Lower lobe of right lung (tissue), 2 donors: ENCODE results near the gene PDSS1. TPM values are rescaled to one million over a fixed set of nuclear protein-coding genes. Genes with fewer than 3 reads are reported as not detected.

Experiments used
- ATAC-seq, 2 donors: fragments of 200-7000 bp; cut with Tn5 transposase; one replicate each; pipeline ENCODE4 v1.9.1; 2020 to 2022; ENCODE audit warnings: mild to moderate bottlenecking in 2 of 2, moderate library complexity in 2 of 2
- DNase-seq: peaks from one replicate; pipeline ENCODE4 v3.0.0-alpha.2; 2020
- H3K27ac ChIP-seq: fragments of 200-600 bp; one replicate; pipeline ENCODE4 v1.8.0; 2022
- H3K27me3 ChIP-seq: fragments of 200-600 bp; one replicate; pipeline ENCODE4 v1.8.0; 2022; ENCODE audit warnings: low read depth
- H3K36me3 ChIP-seq: fragments of 200-600 bp; one replicate; pipeline ENCODE4 v1.8.0; 2022; ENCODE audit warnings: mild to moderate bottlenecking
- H3K4me1 ChIP-seq: fragments of 200-600 bp; one replicate; pipeline ENCODE4 v1.8.0; 2022
- H3K4me3 ChIP-seq: fragments of 200-600 bp; one replicate; pipeline ENCODE4 v1.8.0; 2022; ENCODE audit warnings: mild to moderate bottlenecking
- H3K9me3 ChIP-seq: fragments of 200-600 bp; one replicate; pipeline ENCODE4 v1.8.0; 2022
- intact Hi-C: fragments of 100-400 bp; cut with DNase I; formaldehyde crosslinking; loops from one replicate; pipeline ENCODE4 v1.11.0; 2022
- total RNA-seq: library from RNA; stranded (reverse); fragmentation: NEBNext Ultra II Directional; extraction: Animal tissue kit (Norgen Biotek cat#: 25700); gene quantifications from one replicate; pipeline ENCODE4 v1.2.1, GENCODE V29; 2021
- TF ChIP-seq, protein P1 (sequence below): fragments of 200-600 bp; IDR thresholded peaks from one replicate; pipeline ENCODE4 v1.8.0; 2022; ENCODE audit warnings: antibody characterized with exemption, mild to moderate bottlenecking
- donor health status: DM: no; HTN: yes; CAD: no; lungs with severe emphysema.

Gene PDSS1
- total RNA-seq, 1 donor from 2014 or later, result 6.4 TPM

- TF ChIP-seq, protein P1, sequence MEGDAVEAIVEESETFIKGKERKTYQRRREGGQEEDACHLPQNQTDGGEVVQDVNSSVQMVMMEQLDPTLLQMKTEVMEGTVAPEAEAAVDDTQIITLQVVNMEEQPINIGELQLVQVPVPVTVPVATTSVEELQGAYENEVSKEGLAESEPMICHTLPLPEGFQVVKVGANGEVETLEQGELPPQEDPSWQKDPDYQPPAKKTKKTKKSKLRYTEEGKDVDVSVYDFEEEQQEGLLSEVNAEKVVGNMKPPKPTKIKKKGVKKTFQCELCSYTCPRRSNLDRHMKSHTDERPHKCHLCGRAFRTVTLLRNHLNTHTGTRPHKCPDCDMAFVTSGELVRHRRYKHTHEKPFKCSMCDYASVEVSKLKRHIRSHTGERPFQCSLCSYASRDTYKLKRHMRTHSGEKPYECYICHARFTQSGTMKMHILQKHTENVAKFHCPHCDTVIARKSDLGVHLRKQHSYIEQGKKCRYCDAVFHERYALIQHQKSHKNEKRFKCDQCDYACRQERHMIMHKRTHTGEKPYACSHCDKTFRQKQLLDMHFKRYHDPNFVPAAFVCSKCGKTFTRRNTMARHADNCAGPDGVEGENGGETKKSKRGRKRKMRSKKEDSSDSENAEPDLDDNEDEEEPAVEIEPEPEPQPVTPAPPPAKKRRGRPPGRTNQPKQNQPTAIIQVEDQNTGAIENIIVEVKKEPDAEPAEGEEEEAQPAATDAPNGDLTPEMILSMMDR, result no peak
Measured at GRCh38 chr10:26696786-26697162, 727 bp upstream of the PDSS1 start.

GRCh38 chr10:26697922-26698608, 564 bp downstream of the PDSS1 start:
- H3K27me3 ChIP-seq, result peaks cover 4% of the 10 kb centered on the region
- peak overlapping the region; percentile 95 for H3K4me3 ChIP-seq
- peaks cover 25% of the 10 kb centered on the region for H3K4me1 ChIP-seq
- no peak for ATAC-seq
- DNase-seq, result no peak
- TF ChIP-seq, protein P1, result no peak
- no peaks in the 10 kb centered on the region for H3K9me3 ChIP-seq
- intact Hi-C loops, result no loop called here
- no peaks in the 10 kb centered on the region for H3K36me3 ChIP-seq
- H3K27ac ChIP-seq, result peak overlapping the region; percentile 96

More at GRCh38 chr10:26696786-26697162, 727 bp upstream of the PDSS1 start:
- intact Hi-C loops, result no loop called here
- peak overlapping the region; percentile 96 for H3K27ac ChIP-seq
- H3K4me1 ChIP-seq, result peaks cover 25% of the 10 kb centered on the region
- H3K36me3 ChIP-seq, result no peaks in the 10 kb centered on the region
- peaks cover 6% of the 10 kb centered on the region for H3K27me3 ChIP-seq
- ATAC-seq (peak in 1 of 2 donors; percentile 31), DNase-seq (no peak)
- no peaks in the 10 kb centered on the region for H3K9me3 ChIP-seq
- H3K4me3 ChIP-seq, result peak overlapping the region; percentile 95

GRCh38 chr10:26698909-26699308, 1.4 kb downstream of the PDSS1 start:
- Histone ChIP-seq H3K27ac (no peak overlapping the region), H3K36me3 (no peaks in the 10 kb centered on the region), H3K27me3 (no peaks in the 10 kb centered on the region), H3K4me1 (peaks cover 25% of the 10 kb centered on the region), H3K4me3 (no peak overlapping the region), H3K9me3 (no peaks in the 10 kb centered on the region)
- ATAC-seq, result no peak
- TF ChIP-seq, protein P1, result no peak
- intact Hi-C loops, result no loop called here
- no peak for DNase-seq

DNA sequence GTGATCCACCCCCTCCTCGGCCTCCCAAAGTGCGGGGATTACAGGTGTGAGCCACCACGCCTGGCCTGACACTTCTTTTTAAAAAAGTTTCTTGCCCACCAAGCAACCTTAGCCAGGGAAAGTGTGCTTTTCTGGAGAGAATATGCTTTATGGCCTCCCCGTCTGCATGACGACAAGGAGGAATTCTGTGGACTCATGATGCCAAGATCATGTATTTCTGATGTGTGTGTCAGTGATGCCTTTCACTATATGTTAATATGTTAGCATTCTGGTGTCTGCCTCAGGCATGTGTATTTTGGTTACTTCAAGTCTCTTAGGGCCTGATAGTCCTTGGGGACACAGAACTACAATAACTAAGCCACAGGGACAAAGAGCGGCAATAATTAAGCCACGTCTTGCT, 2.1 kb downstream of the PDSS1 start:
- Histone ChIP-seq H3K27ac (no peak overlapping the region), H3K36me3 (no peaks in the 10 kb centered on the region), H3K9me3 (no peaks in the 10 kb centered on the region), H3K4me1 (peaks cover 25% of the 10 kb centered on the region), H3K27me3 (no peaks in the 10 kb centered on the region), H3K4me3 (no peak overlapping the region)
- ATAC-seq (no peak), DNase-seq (no peak)
- intact Hi-C loops, result no loop called here
- TF ChIP-seq, protein P1, result no peak

DNA sequence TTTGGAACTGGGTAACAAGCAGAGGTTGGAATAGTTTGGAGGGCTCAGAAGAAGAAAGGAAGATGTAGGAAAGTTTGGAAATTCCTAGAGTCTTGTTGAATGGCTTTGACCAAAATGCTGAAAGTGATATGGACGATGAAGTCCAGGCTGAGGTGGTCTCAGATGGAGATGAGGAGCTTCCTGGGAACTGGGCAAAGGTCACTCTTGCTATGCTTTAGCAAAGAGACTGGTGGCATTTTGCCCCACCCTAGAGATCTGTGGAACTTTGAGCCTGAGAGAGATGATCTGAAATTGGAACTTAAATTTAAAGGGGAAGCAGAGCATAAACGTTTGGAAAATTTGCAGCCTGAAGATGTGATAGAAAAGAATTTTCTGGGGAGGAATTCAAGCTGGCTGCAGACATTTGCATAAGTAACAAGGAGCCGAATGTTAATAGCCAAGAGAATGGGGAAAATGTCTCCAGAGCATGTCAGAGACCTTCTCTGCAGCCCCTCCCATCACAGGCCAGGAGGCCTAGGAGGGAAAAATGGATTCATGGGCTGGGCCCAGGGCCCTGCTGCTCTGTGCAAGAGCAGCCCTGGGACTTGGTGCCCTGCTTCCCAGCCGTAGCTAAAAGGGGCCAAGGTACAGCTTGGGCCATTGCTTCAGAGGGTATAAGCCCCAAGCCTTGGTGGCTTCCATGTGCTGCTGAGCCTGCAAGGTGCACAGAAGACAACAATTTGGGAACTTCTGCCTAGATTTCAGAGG, 3.6 kb downstream of the PDSS1 start:
- H3K9me3 ChIP-seq, result no peaks in the 10 kb centered on the region
- TF ChIP-seq, protein P1, result no peak
- intact Hi-C loops, result no loop called here
- no peak for DNase-seq
- H3K4me3 ChIP-seq, result no peak overlapping the region
- no peak for ATAC-seq
- no peaks in the 10 kb centered on the region for H3K27me3 ChIP-seq
- H3K4me1 ChIP-seq, result peaks cover 25% of the 10 kb centered on the region
- no peaks in the 10 kb centered on the region for H3K36me3 ChIP-seq
- no peak overlapping the region for H3K27ac ChIP-seq
